ENCODE data around the gene AP1M1. TPM values are rescaled to one million over a fixed set of nuclear protein-coding genes. Genes with fewer than 3 reads are reported as not detected.

The AP1M1 gene
- total and polyA plus RNA-seq, 4 donors = 31.2 to 85.7 (median 54.2) TPM

- H3K9ac ChIP-seq (ENCODE audit: insufficient read depth in 1 of 2, low read length in 2 of 2) = no peak overlapping the region
- ATAC-seq (ENCODE audit: insufficient read depth, low FRiP score) (no peak), DNase-seq (no peak)
- no peak overlapping the region for H3K27ac ChIP-seq (ENCODE audit: low read depth in 1 of 2, low read length in 1 of 2)
- no peak overlapping the region for H3K4me3 ChIP-seq
- TF ChIP-seq CTCF (IDR thresholded peaks at IDR 0.05; ENCODE audit: control extremely low read depth, extremely low read depth) = no peak
- no peaks in the 10 kb centered on the region for H3K4me1 ChIP-seq (ENCODE audit: control insufficient read depth in 5 of 5, insufficient read depth in 5 of 5, low read length in 5 of 5)
- 89 to 90% methylated on average over 16 to 19 of the region's 19 CpGs for WGBS, 2 donors
- peaks cover 4 to 51% (median 21%) of the 10 kb centered on the region in 4 donors for H3K36me3 ChIP-seq (ENCODE audit: control insufficient read depth in 4 of 4, insufficient read depth in 4 of 4, low read length in 4 of 4)
- no peaks in the 10 kb centered on the region for H3K27me3 ChIP-seq (ENCODE audit: control insufficient read depth in 3 of 3, insufficient read depth in 3 of 3, low read length in 2 of 3)
- no peaks in the 10 kb centered on the region for H3K9me3 ChIP-seq (ENCODE audit: control insufficient read depth in 4 of 4, insufficient read depth in 3 of 4, low read length in 3 of 4)
These were observed 36.3 kb downstream of the AP1M1 start for GRCh38 chr19:16233836-16234551.

- DNase-seq = no peak
- no peaks in the 10 kb centered on the region for H3K4me1 ChIP-seq (ENCODE audit: control insufficient read depth in 5 of 5, insufficient read depth in 5 of 5, low read length in 5 of 5)
- no peaks in the 10 kb centered on the region for H3K9me3 ChIP-seq (ENCODE audit: control insufficient read depth in 4 of 4, insufficient read depth in 3 of 4, low read length in 3 of 4)
- whole genome bisulfite sequencing, 2 donors = 87 to 89% methylated on average over 41 of the region's 41 CpGs
- H3K9ac ChIP-seq (ENCODE audit: insufficient read depth in 1 of 2, low read length in 2 of 2) = no peak overlapping the region
- H3K27ac ChIP-seq (ENCODE audit: low read depth in 1 of 2, low read length in 1 of 2) = no peak overlapping the region
- ATAC-seq (ENCODE audit: insufficient read depth, low FRiP score) = no peak
- no peak for TF ChIP-seq CTCF (IDR thresholded peaks at IDR 0.05; ENCODE audit: control extremely low read depth, extremely low read depth)
- no peak overlapping the region for H3K4me3 ChIP-seq
- H3K27me3 ChIP-seq (ENCODE audit: control insufficient read depth in 3 of 3, insufficient read depth in 3 of 3, low read length in 2 of 3) = no peaks in the 10 kb centered on the region
- peaks cover 2 to 43% (median 17%) of the 10 kb centered on the region in 4 donors for H3K36me3 ChIP-seq (ENCODE audit: control insufficient read depth in 4 of 4, insufficient read depth in 4 of 4, low read length in 4 of 4)
These were observed 37.1 kb downstream of the AP1M1 start for GRCh38 chr19:16234552-16235445.

DNA sequence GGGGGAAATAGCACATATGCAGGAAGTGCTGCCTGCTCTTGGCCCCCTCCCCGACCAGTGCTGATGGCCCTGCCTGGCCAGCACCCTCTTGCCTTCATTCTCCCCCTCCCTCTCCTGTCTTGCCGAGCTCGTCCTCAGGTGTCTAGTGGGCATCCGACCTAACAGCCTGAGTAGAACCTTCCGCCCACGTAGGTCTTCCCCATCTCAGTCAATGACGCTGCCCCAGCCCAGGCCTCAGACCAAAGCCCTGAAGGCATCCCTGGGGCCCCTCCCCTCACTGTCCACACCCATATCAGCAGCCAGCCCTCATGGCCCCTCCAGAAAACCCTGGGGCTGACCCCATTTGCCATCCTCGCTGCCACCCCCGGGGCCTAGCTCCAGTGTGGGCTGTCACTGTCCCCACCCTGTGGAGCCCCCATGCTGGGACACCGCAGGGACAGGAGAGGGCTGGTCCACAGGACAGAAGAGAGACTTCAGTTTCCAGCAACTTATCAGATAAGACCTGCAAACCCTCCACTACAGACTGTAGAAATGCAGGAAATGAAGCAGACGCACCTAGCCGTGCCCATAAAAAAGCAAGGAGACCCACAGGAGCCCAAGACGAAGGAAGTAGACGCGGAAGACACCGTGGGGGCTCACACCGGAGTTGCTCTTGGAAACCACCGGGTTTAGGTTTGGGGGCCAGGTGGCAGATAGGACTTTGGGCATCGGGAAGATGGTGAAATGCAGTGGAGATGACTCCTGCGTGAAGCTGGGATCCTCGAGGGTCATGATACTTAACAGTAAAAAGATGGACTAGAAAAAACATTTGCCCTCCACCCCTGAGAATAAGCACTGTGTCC lies 38.3 kb downstream of the AP1M1 start:
- Histone ChIP-seq H3K9me3 (ENCODE audit: control insufficient read depth in 4 of 4, insufficient read depth in 3 of 4, low read length in 3 of 4) (no peaks in the 10 kb centered on the region), H3K27ac (ENCODE audit: low read depth in 1 of 2, low read length in 1 of 2) (no peak overlapping the region), H3K4me1 (ENCODE audit: control insufficient read depth in 5 of 5, insufficient read depth in 5 of 5, low read length in 5 of 5) (no peaks in the 10 kb centered on the region), H3K4me3 (no peak overlapping the region), H3K36me3 (ENCODE audit: control insufficient read depth in 4 of 4, insufficient read depth in 4 of 4, low read length in 4 of 4) (peaks cover 0 to 43% (median 14%) of the 10 kb centered on the region in 4 donors), H3K9ac (ENCODE audit: insufficient read depth in 1 of 2, low read length in 2 of 2) (no peak overlapping the region), H3K27me3 (ENCODE audit: control insufficient read depth in 3 of 3, insufficient read depth in 3 of 3, low read length in 2 of 3) (no peaks in the 10 kb centered on the region)
- no peak for DNase-seq
- 77 to 87% methylated on average over 21 of the region's 21 CpGs for WGBS, 2 donors
- ATAC-seq (ENCODE audit: insufficient read depth, low FRiP score) = no peak
- no peak for TF ChIP-seq CTCF (IDR thresholded peaks at IDR 0.05; ENCODE audit: control extremely low read depth, extremely low read depth)

All from lung (tissue), 12 donors.